K562 (cell line): ENCODE results near the gene RBM20. TPM values are rescaled to one million over a fixed set of nuclear protein-coding genes. Genes with fewer than 3 reads are reported as not detected.

Experiments
- AFF1 ChIP-seq, 2 experiments: fragments of 450-650 bp; IDR thresholded peaks; 2 replicates each; pipeline ENCODE4 v1.6.1; 2018; ENCODE audit warnings: mild to moderate bottlenecking in 2 of 2, low read depth in 1 of 2; ENCODE audit not compliant: partially characterized antibody in 2 of 2
- CAMTA2 ChIP-seq: fragments of 250-450 bp; sonication (Bioruptor Pico); conservative IDR thresholded peaks from 2 replicates; pipeline ENCODE4 v1.5.1; 2022
- CBX8 ChIP-seq: fragments of 200-600 bp; sonication (generic); IDR thresholded peaks from 2 replicates; pipeline ENCODE4 v1.6.1; 2012; ENCODE audit warnings: borderline replicate concordance, mixed run types, low read depth, mild to moderate bottlenecking, moderate library complexity, mixed read lengths, low read length, control low read depth, inconsistent platforms; ENCODE audit not compliant: poor library complexity, severe bottlenecking; ENCODE audit errors: extremely low read depth
- CEBPZ ChIP-seq: fragments of 150-350 bp; IDR thresholded peaks from 2 replicates; pipeline ENCODE4 v1.6.1; 2014; ENCODE audit warnings: low read depth, mild to moderate bottlenecking, low read length, borderline replicate concordance
- CREB3 ChIP-seq: fragments of 450-650 bp; conservative IDR thresholded peaks from 2 replicates; pipeline ENCODE4 v1.6.1; 2016; ENCODE audit warnings: missing genetic modification characterization, low read depth, mild to moderate bottlenecking, missing compliant biosample characterization, moderate library complexity
- DPF2 ChIP-seq: fragments of 450-650 bp; IDR thresholded peaks from 2 replicates; pipeline ENCODE4 v1.6.1; 2016
- FOSL1 ChIP-seq: fragments of 200-800 bp; sonication (Bioruptor generic); conservative IDR thresholded peaks from 2 replicates; pipeline ENCODE4 v1.6.1; 2016; ENCODE audit warnings: missing genetic modification characterization, missing compliant biosample characterization
- GTF2B ChIP-seq: IDR thresholded peaks from 2 replicates; pipeline ENCODE4 v1.6.1; 2011; ENCODE audit not compliant: insufficient read length; ENCODE audit errors: extremely low read depth
- KDM1A ChIP-seq, 2 experiments: fragments of 450-650 bp; IDR thresholded peaks; 2 replicates each; pipeline ENCODE4 v1.6.1; 2016; ENCODE audit warnings: mild to moderate bottlenecking in 2 of 2
- KLF1 ChIP-seq: fragments of 450-650 bp; IDR thresholded peaks from 2 replicates; pipeline ENCODE4 v1.6.1; 2016; ENCODE audit warnings: missing genetic modification characterization, missing compliant biosample characterization
- SETDB1 ChIP-seq: IDR thresholded peaks from one replicate; pipeline ENCODE4 v1.6.1; 2012; ENCODE audit warnings: low read length, control low read depth, inconsistent platforms
- SMARCC2 ChIP-seq: fragments of 450-650 bp; IDR thresholded peaks from 2 replicates; pipeline ENCODE4 v1.6.1; 2017; ENCODE audit warnings: antibody characterized with exemption, moderate library complexity, mild to moderate bottlenecking, low read depth
- XRCC3 ChIP-seq: fragments of 450-650 bp; IDR thresholded peaks from 2 replicates; pipeline ENCODE4 v1.6.1; 2017; ENCODE audit warnings: mild to moderate bottlenecking, moderate library complexity
- YY1 ChIP-seq, 3 experiments: IDR thresholded peaks; 2 replicates each; pipeline ENCODE4 v1.6.1; 2011; ENCODE audit warnings: low read length in 2 of 3, mild to moderate bottlenecking in 2 of 3, moderate library complexity in 2 of 3, borderline replicate concordance in 1 of 3, control low read depth in 1 of 3, low read depth in 1 of 3; ENCODE audit not compliant: insufficient read depth in 3 of 3, insufficient replicate concordance in 2 of 3, control insufficient read depth in 1 of 3, insufficient read length in 1 of 3; ENCODE audit errors: extremely low read depth in 1 of 3
- ZNF274 ChIP-seq: IDR thresholded peaks from 2 replicates; pipeline ENCODE4 v1.6.1; 2011; ENCODE audit warnings: low read depth, mild to moderate bottlenecking, low read length, moderate library complexity, borderline replicate concordance
- ZNF316 ChIP-seq: fragments of 450-650 bp; IDR thresholded peaks from 2 replicates; pipeline ENCODE4 v1.6.1; 2016
- polyA plus RNA-seq, 8 experiments: library from polyadenylated mRNA; depleted of rRNA in 4 of 8; stranded (reverse) in 5 of 8; unstranded in 3 of 8; fragments of >200 nt; fragmentation: Nextera tagmentation in 2 of 8; fragmentation: Illumina TruSeq in 1 of 8; extraction: Ambion mirVana in 2 of 8; extraction: Trizol in 1 of 8; gene quantifications; 2 replicates each; pipeline versions ENCODE4 v1.2.1 to v1.2.3, GENCODE V29; 2011 to 2014; ENCODE audit warnings: inconsistent platforms in 1 of 8, missing spikeins in 1 of 8
- total RNA-seq, 7 experiments: library from RNA; depleted of rRNA in 6 of 7; stranded (reverse); fragments of >200 nt in 6 of 7; fragmentation: Illumina TruSeq in 2 of 7; extraction: Trizol in 2 of 7; gene quantifications; 2 replicates each; pipeline versions ENCODE4 v1.2.1 to v1.2.3, GENCODE V29; 2011 to 2021; ENCODE audit warnings: low replicate concordance in 1 of 7

Gene RBM20
- total and polyA plus RNA-seq, 9 of the 15 experiments (the other 6 are each of a cell fraction or from before 2014, with no cell fraction given): 0.63 to 5.7 (median 3.2) TPM

GRCh38 chr10:110857265-110858171 is 213.4 kb downstream of the RBM20 start (continued):
- TF ChIP-seq CREB3 (tag) (no peak), KDM1A (IDR thresholded peaks at IDR 0.05) (peak in 1 of 2 experiments; percentile 49; a peak in 1 of 4 replicates), CBX8 (no peak), ZNF274 (no peak), YY1 (IDR thresholded peaks at IDR 0.05; ENCODE audit: borderline replicate concordance in 1 of 3, control insufficient read depth in 1 of 3, extremely low read depth in 1 of 3, insufficient read depth in 3 of 3, insufficient read length in 1 of 3, insufficient replicate concordance in 2 of 3, low read depth in 1 of 3, low read length in 2 of 3) (peak in 1 of 3 experiments; percentile 27), ZNF316 (peak; percentile 55), CEBPZ (no peak), KLF1 (tag) (no peak), FOSL1 (peak; percentile 63), XRCC3 (no peak), GTF2B (no peak), CAMTA2 (CRISPR knock-in tag) (no peak), AFF1 (IDR thresholded peaks at IDR 0.05; ENCODE audit: low read depth in 1 of 2, partially characterized antibody in 2 of 2) (peak in 1 of 2 experiments; percentile 69), SETDB1 (no peak), SMARCC2 (0 out of 2 replicates have a peak, but pooled peaks have one; percentile 22), DPF2 (peak; percentile 85)
